HG03196 (cell line): Measurements from ENCODE around the gene BTG4.

ENCODE experiments used
- ATAC-seq: cut with Tn5 transposase; IDR thresholded peaks from one replicate; pipeline ENCODE4 v1.9.1; 2021; ENCODE audit not compliant: unreplicated experiment

The BTG4 gene

DNA sequence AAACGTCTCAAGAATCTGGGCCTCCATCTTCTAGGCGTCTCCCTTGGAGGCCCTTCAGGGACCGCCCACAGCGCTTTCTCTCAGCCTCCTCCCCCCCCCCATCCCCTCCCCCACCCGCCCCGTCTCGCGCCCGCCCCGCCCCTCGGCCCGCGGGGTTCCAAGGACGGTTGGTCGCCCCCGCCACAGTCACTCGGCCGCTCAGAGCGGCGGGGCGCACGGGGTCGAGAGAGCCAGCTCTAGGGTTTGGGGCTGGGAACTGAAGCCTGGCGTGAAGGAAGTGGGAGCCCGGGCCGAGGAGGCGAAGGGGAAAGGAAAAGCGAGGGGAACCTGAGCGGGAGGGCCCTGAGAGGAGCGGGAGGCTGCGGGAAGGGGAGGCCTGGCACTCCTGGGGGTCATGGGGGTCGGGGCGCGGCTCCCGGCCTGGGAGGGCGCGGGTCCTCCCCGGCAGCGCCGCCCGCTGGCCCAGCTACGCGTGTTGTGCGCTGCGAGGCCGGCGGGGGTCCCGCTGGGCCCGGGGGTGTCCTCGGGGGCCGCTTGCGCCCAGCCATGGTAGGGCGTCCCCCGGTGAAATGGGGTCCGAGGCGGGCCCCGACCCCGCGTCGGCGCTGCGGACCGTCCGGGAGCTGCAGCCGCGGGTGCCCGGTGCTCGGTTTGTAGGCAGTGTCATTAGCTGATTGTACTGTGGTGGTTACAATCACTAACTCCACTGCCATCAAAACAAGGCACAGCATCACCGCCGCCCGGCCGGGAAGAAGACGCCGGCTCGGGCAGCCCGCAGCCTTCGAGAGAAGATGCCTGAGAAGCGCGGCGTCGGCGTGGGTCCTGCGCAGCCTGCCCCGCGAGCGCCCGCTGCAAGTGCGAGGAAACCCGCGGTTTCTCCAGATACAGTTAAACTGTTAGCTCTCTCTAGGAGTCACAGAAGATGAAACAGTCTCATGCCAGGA is at the start of gene BTG4:
BTG4 (minus strand) TSS at position 91 of the 944 bp plus-strand sequence. CDS start 13,610 bp downstream, outside the sequence.
- no peak for ATAC-seq

DNA sequence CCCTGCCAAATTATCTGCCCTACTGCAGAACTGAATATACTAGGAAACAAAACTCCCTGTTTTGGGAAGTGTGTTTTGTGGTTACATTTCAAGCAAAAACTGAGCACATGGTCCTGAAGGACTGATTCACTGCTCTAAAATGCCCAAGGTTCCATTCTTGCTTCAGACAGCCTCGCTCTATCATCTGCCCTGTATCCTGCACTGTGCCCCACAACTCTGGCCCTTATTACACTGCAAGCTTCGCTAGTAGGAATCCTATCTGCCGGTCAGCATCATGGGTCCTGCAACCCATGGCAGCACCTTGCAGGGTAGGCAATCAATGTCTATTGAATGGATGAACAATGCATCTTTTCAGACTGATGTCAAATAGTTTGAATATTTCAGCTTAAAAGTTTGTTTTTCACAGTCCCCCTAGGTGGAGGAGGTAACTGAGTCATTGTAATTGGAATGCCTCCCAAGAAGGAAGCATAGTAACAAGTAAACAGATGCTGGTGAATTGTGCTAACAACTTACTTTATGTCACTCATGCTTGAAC is 49.7 kb upstream of the BTG4 start:
- ATAC-seq: no peak

DNA sequence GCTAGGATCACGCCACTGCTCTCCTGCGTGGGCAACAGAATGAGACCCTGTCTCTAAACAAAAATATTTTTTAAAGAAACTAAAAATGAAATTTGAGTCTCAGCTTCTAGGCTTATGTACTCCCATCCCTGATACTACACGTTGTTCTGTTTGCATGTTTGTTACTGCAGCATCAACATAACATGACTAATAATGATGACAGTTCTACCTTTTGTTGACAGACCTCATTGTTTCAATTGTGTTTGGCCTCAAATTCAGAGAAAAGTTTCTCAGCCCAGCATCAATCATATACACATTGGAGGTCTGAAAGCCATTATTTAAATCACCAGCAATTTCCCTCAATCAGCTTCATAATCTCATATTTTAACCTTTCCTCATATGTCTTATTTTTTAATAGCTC is 49.1 kb upstream of the BTG4 start:
- no peak for ATAC-seq

DNA sequence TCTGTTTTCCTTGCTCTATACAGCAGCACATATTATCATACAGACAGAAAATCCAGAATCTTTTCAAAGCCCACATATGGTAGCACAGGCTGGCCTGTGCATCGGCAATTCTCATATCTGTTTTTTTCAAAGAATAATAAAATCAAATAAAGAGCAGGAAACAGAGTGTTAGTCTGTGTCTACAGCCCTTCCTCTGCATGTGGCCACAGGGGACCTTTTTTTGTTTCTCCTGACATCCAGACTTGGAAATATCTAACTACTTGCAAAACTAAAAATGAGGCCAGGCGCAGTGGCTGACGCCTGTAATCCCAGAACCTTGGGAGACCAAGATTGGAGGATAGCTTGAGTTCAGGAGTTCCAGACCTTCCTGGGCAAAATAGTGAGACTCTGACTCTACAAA is 48.6 kb upstream of the BTG4 start:
- no peak for ATAC-seq

DNA sequence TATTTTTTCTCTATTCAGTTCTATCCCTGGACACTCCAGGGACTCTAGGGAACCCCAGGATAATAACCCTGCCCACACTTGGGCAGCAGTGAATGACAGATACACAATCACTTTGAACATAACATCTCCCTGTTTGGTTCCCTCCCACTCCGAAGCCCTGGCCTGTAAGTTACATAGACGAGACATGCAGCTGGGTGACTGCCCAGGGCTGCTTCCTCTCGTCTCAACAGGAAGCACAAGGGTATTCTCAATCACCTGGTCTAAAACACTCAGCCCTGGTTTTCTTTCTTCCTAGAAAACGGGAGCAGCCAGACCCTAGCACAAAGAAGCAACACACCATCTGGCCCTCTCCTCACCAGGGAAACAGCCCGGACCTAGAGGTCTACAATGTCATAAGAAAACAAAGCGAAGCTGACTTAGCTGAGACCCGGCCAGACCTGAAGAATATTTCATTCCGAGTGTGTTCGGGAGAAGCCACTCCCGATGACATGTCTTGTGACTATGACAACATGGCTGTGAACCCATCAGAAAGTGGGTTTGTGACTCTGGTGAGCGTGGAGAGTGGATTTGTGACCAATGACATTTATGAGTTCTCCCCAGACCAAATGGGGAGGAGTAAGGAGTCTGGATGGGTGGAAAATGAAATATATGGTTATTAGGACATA is 47.7 kb upstream of the BTG4 start:
- no peak for ATAC-seq

DNA sequence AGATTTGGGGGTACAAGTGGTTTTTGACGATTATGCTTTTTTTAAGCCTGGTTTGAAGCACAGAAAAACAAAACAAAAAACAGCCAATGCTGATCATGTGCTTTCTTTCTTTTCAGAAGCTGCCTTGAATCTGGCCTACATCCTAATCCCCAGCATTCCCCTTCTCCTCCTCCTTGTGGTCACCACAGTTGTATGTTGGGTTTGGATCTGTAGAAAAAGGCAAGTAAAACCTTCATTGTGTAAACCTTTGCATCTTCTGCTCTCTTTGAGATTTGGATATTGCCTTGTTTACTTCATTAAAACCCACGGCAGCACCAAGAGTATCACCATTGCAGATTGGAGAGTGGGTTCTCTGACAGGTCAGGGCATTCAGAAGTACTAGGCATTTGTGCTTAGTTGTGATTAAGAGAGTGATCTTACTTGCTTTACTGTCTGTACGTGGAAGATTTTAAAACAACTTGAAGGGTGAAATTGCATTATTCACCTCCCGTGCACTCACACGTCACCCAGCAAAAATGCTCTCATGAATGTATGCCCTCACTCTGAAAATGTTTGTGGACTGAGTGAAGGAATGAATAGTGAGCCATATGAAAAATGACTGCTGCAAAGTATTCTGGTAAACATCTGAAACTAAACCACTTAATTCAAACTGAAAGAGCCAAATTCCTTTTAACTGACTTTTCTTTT is 45.4 kb upstream of the BTG4 start:
- no peak for ATAC-seq

DNA sequence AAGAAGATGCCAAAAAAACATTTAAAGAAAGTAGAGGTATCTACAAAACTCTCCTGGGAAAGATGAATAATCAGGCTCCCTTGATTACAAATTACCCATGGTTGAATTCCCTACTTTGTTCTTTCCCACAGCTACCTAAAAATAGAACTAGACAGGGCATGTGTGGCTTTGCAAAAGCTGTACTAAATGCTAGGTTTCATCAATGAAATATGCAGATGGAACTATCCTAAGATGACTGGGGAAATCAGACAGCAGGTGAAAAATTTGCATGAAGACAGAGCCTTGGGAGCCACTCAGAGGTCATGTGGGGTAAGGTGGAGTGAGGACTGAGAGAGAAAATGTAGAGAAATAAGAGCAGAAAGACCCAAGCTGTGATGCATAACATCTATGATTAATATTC is 43.1 kb upstream of the BTG4 start:
- ATAC-seq: no peak

DNA sequence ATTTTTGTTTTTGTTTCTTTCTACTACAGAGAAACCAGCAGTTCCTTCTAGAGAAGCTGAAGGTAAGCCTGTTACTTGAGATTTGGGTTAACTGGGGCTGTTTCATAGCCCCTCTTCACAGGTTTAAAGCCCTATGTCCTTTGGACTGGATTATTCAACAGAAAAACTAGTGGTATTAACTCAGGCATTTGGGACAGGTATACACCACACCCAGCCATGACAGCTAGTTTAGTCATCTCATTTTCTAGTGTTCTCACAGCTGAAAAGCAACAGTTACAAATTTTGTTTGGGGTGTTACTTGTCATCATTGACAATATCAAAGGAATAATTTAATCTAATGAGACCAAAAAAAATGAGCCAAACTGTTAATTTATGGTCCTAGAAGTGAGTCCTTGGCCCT is 42.3 kb upstream of the BTG4 start:
- no peak for ATAC-seq

DNA sequence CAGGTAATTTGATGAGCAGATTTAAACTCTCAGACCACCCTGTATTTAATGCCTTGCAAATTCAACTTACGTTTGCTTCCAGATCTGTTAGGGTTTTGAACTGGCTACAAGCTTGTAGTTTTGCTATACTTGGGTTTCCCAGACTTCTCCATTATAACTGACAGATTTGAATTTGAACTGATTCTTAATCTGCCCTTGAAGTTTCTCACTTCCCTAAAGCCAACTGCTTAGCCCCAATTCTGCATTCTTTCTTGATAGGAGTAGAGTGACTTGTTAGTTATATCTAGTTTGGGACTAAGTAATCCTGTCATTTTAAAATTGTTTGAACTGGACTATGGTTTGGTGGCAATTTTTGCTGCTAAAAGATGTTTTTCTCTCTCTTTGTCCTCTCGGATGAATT is 38.1 kb upstream of the BTG4 start:
- no peak for ATAC-seq

DNA sequence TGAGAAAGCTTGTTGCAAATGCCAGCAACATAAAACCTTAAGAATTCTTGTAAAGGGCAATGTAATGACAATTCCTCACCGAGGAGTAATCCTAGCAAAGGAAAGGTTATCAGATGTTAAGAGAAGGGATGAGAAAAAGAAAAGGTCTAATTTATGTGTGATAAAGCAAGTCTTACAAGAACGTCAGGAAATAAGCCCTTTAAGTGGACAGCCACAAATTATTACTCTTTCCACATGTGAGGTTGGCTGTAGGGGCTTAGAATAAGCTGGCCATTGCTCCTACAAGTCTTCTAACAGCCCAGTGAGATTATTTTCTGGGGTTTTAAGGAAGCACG is 37.6 kb upstream of the BTG4 start:
- ATAC-seq: no peak

DNA sequence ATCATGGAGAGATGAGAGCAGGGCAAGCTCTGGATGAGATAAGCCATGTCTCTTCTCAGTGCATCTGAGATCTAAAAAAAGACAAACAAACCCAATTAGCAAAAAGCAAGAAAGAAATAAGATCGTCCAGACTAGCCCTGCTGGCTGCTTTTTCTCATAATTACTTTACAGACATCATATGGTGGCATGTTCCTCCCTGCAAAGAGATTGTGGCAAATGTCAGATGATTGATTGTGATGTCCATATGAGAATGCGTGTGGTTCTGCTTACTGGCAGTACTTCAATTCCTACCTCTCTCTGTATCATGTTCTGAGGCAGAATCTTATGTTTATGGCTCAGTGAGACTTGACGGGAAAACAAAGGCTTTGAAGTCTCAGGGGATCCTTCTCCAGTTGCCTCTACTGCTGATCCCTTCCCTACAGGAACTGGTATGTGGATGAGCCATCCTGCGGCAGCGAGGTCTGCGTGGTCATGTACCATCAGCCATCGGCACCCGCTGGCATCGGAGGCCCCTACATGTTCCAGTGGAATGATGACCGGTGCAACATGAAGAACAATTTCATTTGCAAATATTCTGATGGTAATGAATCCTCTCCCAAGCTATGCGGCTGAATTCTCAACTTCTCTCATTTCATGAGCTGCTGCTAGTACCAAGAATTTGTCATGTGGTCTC is 37.1 kb upstream of the BTG4 start:
- ATAC-seq: no peak

DNA sequence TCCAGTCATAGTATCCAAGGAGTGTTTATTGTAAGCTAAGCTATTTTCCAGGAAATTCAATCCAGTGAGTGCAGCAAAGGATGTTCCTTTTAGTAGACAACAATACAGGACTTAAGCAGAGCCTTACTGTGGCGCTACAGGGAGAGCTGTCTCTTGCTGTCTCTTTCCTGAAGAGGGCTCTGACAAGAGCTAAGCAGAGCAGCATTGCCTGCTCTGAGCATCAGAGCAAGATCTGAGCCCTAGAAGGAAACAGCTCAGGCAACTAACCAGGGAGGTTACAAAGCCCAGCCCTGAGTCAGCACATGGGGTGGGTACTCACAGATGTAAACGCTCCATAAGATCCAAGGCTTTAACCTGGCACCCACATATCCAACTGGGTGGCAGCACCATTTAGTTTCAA is 36.3 kb upstream of the BTG4 start:
- no peak for ATAC-seq

DNA sequence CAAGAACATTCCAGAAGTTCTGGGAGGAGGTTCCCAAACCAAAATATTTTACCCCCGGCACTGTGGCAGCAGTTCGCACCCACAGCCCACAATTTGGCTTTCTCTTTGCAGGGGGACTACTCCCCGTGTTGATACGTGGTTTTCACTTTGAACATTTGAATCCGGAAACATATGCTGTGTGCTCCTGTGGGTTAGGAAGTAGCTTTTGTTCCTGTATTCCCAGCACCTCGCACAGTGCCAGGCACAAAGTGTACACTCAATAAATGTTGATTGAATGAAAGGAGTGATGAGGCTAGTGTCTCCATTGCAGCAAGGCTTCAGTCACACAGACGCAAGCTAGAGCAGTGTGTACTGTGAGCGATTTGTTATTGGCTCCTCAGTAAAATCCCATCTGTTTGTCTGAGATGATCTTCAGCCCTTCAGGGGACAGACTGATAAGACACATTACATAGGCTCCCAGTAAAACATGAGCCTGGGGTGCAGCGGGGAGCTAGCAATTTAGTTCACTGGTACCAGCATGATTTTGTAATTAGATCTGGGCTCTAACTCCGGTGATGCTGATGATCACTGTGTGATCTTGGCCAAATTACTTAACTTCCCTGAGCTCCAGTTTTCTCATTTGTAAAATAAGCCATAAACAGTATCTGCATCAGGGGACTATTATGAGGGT is 30.6 kb upstream of the BTG4 start:
- ATAC-seq: no peak

DNA sequence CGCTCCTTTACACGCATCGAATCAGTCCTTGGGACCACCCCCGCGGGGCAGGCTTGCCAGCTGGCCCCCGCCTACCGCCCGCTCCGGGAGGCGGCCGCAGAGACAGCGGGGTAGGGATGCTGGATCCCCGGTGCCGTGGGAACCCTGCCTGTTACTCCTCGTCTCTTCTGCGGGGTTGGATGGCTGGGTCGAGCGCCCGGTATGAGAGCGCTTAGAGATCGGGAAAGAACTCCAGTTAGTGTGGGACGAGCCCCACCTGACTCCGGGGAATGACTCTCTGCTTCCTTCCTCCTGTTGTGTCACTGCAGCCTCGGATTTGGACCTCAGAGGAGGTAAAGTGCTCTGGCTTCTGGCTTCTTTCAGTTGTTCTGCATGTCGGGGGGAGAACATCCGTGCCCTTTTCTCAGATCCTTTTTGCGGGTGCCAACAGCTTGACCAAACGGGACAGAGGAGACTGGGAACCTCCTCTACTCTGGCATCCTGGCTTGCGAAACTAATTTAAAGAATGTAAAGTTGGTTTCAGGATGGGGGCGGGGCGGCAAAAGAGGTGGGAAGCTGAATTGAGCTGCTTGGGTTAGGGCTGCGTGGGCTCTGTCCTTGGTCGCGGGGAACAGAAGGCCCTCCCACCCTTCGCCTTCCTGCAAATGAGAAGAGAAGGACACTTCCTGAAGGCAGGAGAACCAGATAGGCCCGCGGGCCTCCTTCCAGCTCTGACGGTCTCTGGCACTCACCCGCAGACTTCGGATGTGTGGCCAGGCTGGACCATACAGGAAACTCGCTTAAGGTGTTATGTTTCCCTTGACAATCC is 29.3 kb upstream of the BTG4 start:
- ATAC-seq: no peak

DNA sequence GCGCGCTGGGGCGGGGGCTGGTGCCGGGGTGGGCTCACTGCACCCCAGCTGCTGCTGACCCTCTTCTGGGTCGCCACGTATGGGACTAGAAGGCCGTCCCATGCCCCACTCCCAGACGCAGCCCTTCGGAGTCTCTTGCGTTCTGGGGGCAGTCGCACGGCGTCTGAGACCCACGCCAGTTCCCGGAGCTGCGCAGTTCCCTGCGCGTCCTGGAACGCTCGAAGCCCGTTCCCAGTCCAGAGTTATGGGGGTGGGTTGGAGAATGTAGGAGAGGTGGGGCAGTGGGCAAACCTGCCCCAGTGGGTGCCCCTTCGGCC is 28.7 kb upstream of the BTG4 start:
- no peak for ATAC-seq

DNA sequence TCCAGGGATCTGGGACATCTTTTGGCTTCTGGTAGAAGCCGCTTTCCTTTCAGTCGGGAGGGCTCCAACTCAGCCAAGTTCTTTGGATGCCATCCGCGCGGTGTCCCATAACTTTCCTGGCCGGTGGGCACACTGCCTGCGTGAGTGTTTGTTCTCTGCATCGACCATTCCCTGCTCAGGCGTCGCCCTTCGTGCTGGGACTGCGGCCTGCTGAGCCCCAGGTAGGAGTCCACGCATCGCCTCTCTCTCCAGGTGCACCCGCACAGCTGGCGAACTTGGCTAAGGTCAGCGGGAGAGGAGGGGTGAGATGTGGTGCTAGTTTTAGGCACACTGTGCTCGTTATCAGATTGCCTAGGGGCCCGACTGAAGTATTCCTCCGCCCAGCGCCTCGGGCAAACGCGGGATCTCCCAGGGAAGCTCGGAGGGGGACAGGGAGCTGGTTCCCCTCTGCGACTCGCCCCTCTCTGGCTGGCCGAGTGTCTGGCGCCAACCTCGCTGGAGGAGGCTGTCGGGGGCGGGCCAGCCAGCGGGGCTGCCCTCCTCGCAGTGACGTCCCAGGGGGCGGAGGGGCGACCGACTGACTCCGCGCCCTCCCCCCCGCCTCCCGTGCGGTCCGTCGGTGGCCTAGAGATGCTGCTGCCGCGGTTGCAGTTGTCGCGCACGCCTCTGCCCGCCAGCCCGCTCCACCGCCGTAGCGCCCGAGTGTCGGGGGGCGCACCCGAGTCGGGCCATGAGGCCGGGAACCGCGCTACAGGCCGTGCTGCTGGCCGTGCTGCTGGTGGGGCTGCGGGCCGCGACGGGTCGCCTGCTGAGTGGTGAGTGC is 28.1 kb upstream of the BTG4 start, which contains the start of gene LAYN:
LAYN (plus strand) TSS at position 607 of the 823 bp plus-strand sequence; CDS start at position 731, 124 bp downstream.
- no peak for ATAC-seq

DNA sequence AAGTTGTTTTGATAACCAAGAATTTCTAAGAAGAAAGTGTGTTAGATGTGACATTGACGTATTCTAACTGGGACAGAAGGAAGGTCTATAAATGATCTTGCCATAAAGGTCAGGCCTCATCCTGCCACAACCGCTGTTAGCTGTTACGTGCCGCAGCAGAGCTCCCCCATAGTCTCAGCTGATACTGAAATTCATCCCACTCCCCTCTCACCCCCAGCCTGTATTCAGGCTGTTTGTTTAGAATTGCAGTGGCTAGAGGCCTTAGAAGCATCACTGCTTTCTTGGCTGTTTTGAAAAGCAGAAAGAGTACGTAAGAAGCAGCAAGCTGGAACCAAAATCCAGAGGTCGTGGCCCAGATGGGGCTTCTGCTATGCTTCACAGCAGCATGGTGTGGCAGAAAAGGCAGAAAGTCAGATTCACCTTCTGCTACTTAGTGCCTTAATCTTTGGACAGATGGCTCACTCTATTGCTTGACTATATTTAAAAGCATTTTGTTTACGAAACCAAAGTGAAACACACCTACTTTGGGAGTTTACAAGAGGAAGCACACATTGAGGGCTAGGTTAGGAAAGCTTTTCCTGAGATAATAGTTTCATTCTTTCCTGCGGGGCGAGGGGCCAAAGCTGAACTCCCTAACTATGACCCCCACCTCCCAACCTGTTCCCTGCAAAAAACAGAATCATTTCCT is 27.4 kb upstream of the BTG4 start:
- ATAC-seq: no peak

DNA sequence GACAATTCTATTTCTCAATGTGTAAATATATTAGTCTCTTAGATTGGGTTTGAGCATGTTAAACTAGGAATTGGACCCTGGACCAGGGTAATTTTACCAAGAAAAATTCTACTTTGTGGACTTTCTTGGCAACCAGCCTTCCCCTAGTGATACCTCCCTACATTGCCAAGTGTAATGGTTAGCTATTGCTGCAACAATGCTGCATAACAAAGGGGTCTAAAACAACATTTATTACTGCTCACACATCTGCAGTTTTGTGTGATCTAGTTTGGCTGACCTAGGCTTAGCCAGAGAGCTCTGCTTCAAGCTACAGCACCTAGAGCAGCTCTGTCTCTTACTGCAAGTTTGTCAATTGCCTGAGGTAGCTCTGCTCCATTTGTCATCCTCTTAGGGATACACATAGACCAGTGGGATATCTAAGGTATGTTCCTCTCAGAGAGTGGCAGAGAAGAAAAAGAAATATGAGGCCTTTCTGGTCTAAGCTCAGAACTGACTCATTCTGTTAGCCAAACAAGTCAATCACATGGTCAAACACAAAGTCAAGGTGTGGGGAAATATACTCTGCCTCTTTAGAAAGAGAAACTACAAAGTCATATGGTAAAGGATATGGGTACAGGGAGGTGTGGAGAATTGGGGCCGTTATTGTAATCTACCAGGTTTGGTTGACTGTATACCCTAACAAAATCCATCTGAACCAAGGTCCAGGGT is 26.4 kb upstream of the BTG4 start:
- no peak for ATAC-seq
